ENCODE results near the gene CDC42BPG.

CDC42BPG gene

GRCh38 chr11:64857485-64857884, 13.0 kb upstream of the CDC42BPG start:
- no peak for TF ChIP-seq CTCF (IDR thresholded peaks at IDR 0.05; ENCODE audit: low read depth, low read length)
- DNase-seq (ENCODE audit: extremely low read depth, low read depth) = no peak

GRCh38 chr11:64856382-64857227, 12.2 kb upstream of the CDC42BPG start:
- no peak for TF ChIP-seq CTCF (IDR thresholded peaks at IDR 0.05; ENCODE audit: low read depth, low read length)
- no peak for DNase-seq (ENCODE audit: extremely low read depth, low read depth)

GRCh38 chr11:64855596-64856304, 11.3 kb upstream of the CDC42BPG start:
- TF ChIP-seq CTCF (IDR thresholded peaks at IDR 0.05; ENCODE audit: low read depth, low read length) = no peak

GRCh38 chr11:64854534-64855502, 10.4 kb upstream of the CDC42BPG start:
- TF ChIP-seq CTCF (IDR thresholded peaks at IDR 0.05; ENCODE audit: low read depth, low read length) = no peak
- DNase-seq (ENCODE audit: extremely low read depth, low read depth) = peak; percentile 77

More at GRCh38 chr11:64855596-64856304, 11.3 kb upstream of the CDC42BPG start:
- DNase-seq (ENCODE audit: extremely low read depth, low read depth) = no peak

GRCh38 chr11:64854157-64854533, 9.7 kb upstream of the CDC42BPG start:
- no peak for DNase-seq (ENCODE audit: extremely low read depth, low read depth)
- no peak for TF ChIP-seq CTCF (IDR thresholded peaks at IDR 0.05; ENCODE audit: low read depth, low read length)

- no peak for TF ChIP-seq CTCF (IDR thresholded peaks at IDR 0.05; ENCODE audit: low read depth, low read length)
- DNase-seq (ENCODE audit: extremely low read depth, low read depth) = no peak
Observed at GRCh38 chr11:64853709-64854108, 9.3 kb upstream of the CDC42BPG start.

Measured in AG09319 (cell line).